Measurements from ENCODE around the gene STEAP2.
A peak's percentile ranks its signal among the peaks of the same experiment; 100 is the strongest.
"Not testable (repeated sequence)": the region's sequence is repeated elsewhere in the genome, so short reads cannot be mapped to it uniquely, and the experiment has no call there.

Gene STEAP2

GRCh38 chr7:90238022-90238421 is 26.5 kb downstream of the STEAP2 start:
- no peak for DNase-seq

- no peak for DNase-seq
These were observed 27.0 kb downstream of the STEAP2 start for GRCh38 chr7:90238583-90238982.

GRCh38 chr7:90239050-90239449 is 27.5 kb downstream of the STEAP2 start:
- no peak for DNase-seq

GRCh38 chr7:90239625-90240228 is 28.2 kb downstream of the STEAP2 start:
- DNase-seq: no peak

GRCh38 chr7:90242369-90243168 is 31.0 kb downstream of the STEAP2 start:
- no peak for DNase-seq

GRCh38 chr7:90243556-90243955 is 32.0 kb downstream of the STEAP2 start:
- DNase-seq: no peak

GRCh38 chr7:90244565-90244908 is 33.0 kb downstream of the STEAP2 start:
- no peak for DNase-seq

GRCh38 chr7:90244909-90245851 is 33.6 kb downstream of the STEAP2 start, which contains the start of gene CFAP69:
TSS of gene CFAP69 (plus strand) at chr7:90245174. CDS start at chr7:90245425, 251 bp downstream.
- peak; percentile 41 to 89 (median 81) for DNase-seq

GRCh38 chr7:90246171-90246570 is 34.6 kb downstream of the STEAP2 start:
- DNase-seq: peak in 1 of 14 donors; percentile 4

GRCh38 chr7:90248706-90249105 is 37.2 kb downstream of the STEAP2 start:
- DNase-seq: no peak

GRCh38 chr7:90250601-90251303 is 39.2 kb downstream of the STEAP2 start:
- no peak for DNase-seq

GRCh38 chr7:90251304-90251635 is 39.7 kb downstream of the STEAP2 start:
- DNase-seq: no peak

GRCh38 chr7:90256011-90256410 is 44.5 kb downstream of the STEAP2 start:
- not testable (repeated sequence) for DNase-seq

GRCh38 chr7:90256778-90257177 is 45.2 kb downstream of the STEAP2 start:
- DNase-seq: no peak

- no peak for DNase-seq
These were observed 49.9 kb downstream of the STEAP2 start for GRCh38 chr7:90261441-90261840.

- peak in 1 of 14 donors; percentile 4 for DNase-seq
These were observed 50.9 kb downstream of the STEAP2 start for GRCh38 chr7:90262438-90262837.

GRCh38 chr7:90266808-90267207 is 55.3 kb downstream of the STEAP2 start:
- DNase-seq: no peak

- no peak for DNase-seq
These were observed 55.8 kb downstream of the STEAP2 start for GRCh38 chr7:90267263-90267858.

- no peak for DNase-seq
These were observed 57.6 kb downstream of the STEAP2 start for GRCh38 chr7:90269163-90269562.

- DNase-seq: no peak
These were observed 59.1 kb downstream of the STEAP2 start for GRCh38 chr7:90270431-90271178.

GRCh38 chr7:90271753-90272152 is 60.2 kb downstream of the STEAP2 start:
- no peak for DNase-seq

All from C1 segment of cervical spinal cord (tissue), 14 donors.